ENCODE results near the gene NEURL1. TPM values are rescaled to one million over a fixed set of nuclear protein-coding genes. Genes with fewer than 3 reads are reported as not detected.
A peak's percentile ranks its signal among the peaks of the same experiment; 100 is the strongest.

NEURL1 gene
- polyA plus RNA-seq, 4 donors = 14.6 to 48.6 (median 20.8) TPM

GRCh38 chr10:103457176-103457712, 36.3 kb upstream of the NEURL1 start:
- Histone ChIP-seq H3K27me3 (ENCODE audit: control insufficient read depth in 3 of 3, insufficient read depth in 3 of 3, low read length in 3 of 3) (no peaks in the 10 kb centered on the region), H3K27ac (ENCODE audit: low read depth in 1 of 3, low read length in 2 of 3) (no peak overlapping the region), H3K36me3 (ENCODE audit: control insufficient read depth in 3 of 3, insufficient read depth in 2 of 3, low read depth in 1 of 3, low read length in 3 of 3) (no peaks in the 10 kb centered on the region), H3K4me3 (ENCODE audit: low read depth in 1 of 3, low read length in 3 of 3) (no peak overlapping the region), H3K4me1 (ENCODE audit: control insufficient read depth in 3 of 3, insufficient read depth in 2 of 3, low read depth in 1 of 3, low read length in 2 of 3) (peaks cover 0 to 6% (median 0%) of the 10 kb centered on the region in 3 donors), H3K9me3 (ENCODE audit: control insufficient read depth in 2 of 2, insufficient read depth in 1 of 2, low read depth in 1 of 2, low read length in 1 of 2) (no peaks in the 10 kb centered on the region)
- DNase-seq = no peak
- 66 to 79% (median 78%) methylated on average over 8 of the region's 8 CpGs for WGBS, 3 donors
- FAIRE-seq = no peak

DNA sequence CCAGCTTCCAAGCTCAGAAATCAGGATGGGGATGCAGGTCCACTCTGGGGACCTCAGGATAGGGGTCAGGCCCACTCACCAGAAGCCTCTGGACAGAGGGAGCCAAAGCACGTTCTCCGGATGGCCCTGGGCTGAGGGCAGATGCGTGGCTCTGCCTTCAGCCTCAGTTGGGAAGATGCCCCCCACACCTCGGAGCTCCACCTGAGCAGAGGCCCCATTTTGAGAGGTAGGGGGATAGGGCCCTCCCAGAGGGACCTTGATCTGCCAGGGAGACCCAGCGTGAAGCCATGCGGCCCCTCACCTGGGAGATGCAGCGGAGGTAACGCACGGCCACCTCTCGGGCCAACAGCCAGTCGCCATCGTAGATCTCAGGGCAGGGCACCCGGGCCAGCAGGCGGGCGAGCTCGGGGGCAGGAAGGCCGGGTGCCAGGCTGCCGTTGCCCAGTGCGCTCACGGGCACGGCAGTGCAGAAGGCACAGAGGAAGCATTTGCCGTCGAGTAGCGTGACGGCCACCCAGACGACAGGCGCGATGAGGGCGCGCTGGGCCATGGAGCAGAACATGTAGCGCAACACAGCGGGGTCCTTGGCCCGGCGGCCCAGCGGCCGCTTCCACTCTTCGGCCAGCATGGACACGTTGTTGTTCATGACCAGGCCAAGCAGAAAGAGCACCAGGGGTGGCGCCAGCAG, 35.5 kb upstream of the NEURL1 start:
- FAIRE-seq = no peak
- Histone ChIP-seq H3K4me3 (ENCODE audit: low read depth in 1 of 3, low read length in 3 of 3) (no peak overlapping the region), H3K9me3 (ENCODE audit: control insufficient read depth in 2 of 2, insufficient read depth in 1 of 2, low read depth in 1 of 2, low read length in 1 of 2) (no peaks in the 10 kb centered on the region), H3K36me3 (ENCODE audit: control insufficient read depth in 3 of 3, insufficient read depth in 2 of 3, low read depth in 1 of 3, low read length in 3 of 3) (no peaks in the 10 kb centered on the region), H3K27ac (ENCODE audit: low read depth in 1 of 3, low read length in 2 of 3) (no peak overlapping the region), H3K27me3 (ENCODE audit: control insufficient read depth in 3 of 3, insufficient read depth in 3 of 3, low read length in 3 of 3) (no peaks in the 10 kb centered on the region), H3K4me1 (ENCODE audit: control insufficient read depth in 3 of 3, insufficient read depth in 2 of 3, low read depth in 1 of 3, low read length in 2 of 3) (no peaks in the 10 kb centered on the region)
- WGBS, 3 donors = 94 to 96% (median 96%) methylated on average over 39 of the region's 39 CpGs
- no peak for DNase-seq

GRCh38 chr10:103458720-103459119, 34.8 kb upstream of the NEURL1 start, which contains the start of gene CALHM1:
CALHM1 (minus strand) TSS chr10:103458900; CDS start chr10:103458751, 149 bp downstream.
- H3K9me3 ChIP-seq (ENCODE audit: control insufficient read depth in 2 of 2, insufficient read depth in 1 of 2, low read depth in 1 of 2, low read length in 1 of 2) = no peaks in the 10 kb centered on the region
- peak in 1 of 2 donors; percentile 26 for DNase-seq

DNA sequence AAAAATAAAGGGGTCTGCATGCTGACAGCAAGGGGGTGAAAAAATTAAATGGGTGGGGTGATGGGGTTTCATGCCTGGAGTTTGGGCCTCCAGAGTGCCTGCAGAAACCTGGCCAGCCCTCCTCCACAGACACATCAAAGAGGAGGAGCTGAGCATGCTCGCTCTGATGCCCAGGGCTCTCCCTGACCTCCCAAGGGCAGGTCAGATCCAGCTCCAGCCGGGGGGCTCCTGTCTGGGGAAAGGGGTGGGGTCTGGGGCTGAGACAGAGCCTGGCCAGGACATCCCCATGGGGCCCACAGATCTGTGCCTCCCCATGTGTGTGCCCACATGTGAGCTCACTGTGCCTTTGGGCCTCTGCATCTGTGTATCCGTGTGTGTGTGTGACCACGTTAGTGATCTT, 33.9 kb upstream of the NEURL1 start:
- H3K27me3 ChIP-seq (ENCODE audit: control insufficient read depth in 3 of 3, insufficient read depth in 3 of 3, low read length in 3 of 3) = no peaks in the 10 kb centered on the region
- H3K27ac ChIP-seq (ENCODE audit: low read depth in 1 of 3, low read length in 2 of 3) = no peak overlapping the region
- FAIRE-seq (no peak), DNase-seq (no peak)
- no peaks in the 10 kb centered on the region for H3K9me3 ChIP-seq (ENCODE audit: control insufficient read depth in 2 of 2, insufficient read depth in 1 of 2, low read depth in 1 of 2, low read length in 1 of 2)
- 57 to 64% (median 62%) methylated on average over 4 of the region's 4 CpGs for WGBS, 3 donors
- no peak overlapping the region for H3K4me3 ChIP-seq (ENCODE audit: low read depth in 1 of 3, low read length in 3 of 3)
- no peaks in the 10 kb centered on the region for H3K4me1 ChIP-seq (ENCODE audit: control insufficient read depth in 3 of 3, insufficient read depth in 2 of 3, low read depth in 1 of 3, low read length in 2 of 3)
- no peaks in the 10 kb centered on the region for H3K36me3 ChIP-seq (ENCODE audit: control insufficient read depth in 3 of 3, insufficient read depth in 2 of 3, low read depth in 1 of 3, low read length in 3 of 3)

More at GRCh38 chr10:103458720-103459119, 34.8 kb upstream of the NEURL1 start, which contains the start of gene CALHM1:
- no peaks in the 10 kb centered on the region for H3K4me1 ChIP-seq (ENCODE audit: control insufficient read depth in 3 of 3, insufficient read depth in 2 of 3, low read depth in 1 of 3, low read length in 2 of 3)
- FAIRE-seq = no peak
- H3K27ac ChIP-seq (ENCODE audit: low read depth in 1 of 3, low read length in 2 of 3) = no peak within 1 kb of the TSS
- no peaks in the 10 kb centered on the region for H3K27me3 ChIP-seq (ENCODE audit: control insufficient read depth in 3 of 3, insufficient read depth in 3 of 3, low read length in 3 of 3)
- no peak within 1 kb of the TSS for H3K4me3 ChIP-seq (ENCODE audit: low read depth in 1 of 3, low read length in 3 of 3)
- no peaks in the 10 kb centered on the region for H3K36me3 ChIP-seq (ENCODE audit: control insufficient read depth in 3 of 3, insufficient read depth in 2 of 3, low read depth in 1 of 3, low read length in 3 of 3)
- 48 to 70% (median 54%) methylated on average over 5 to 9 of the region's 9 CpGs for whole genome bisulfite sequencing, 3 donors

DNA sequence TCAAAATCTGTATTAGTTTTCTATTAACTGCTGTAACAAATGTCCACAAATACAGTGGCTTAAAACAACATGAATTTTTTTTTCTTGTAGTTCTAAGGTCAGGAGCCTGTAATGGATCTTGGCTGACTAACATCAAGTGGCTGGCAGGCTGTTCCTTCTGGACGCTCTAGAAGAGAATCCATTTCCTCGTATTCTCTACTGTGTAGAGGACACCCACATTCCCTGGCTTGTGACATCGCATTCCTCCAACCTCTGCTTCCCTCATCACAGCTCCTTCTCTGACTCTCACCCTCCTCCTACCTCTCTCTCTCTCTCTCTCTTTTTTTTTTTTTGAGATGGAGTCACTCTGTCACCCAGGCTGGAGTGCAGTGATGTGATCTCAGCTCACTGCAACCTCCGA, 30.0 kb upstream of the NEURL1 start:
- Histone ChIP-seq H3K4me1 (ENCODE audit: control insufficient read depth in 3 of 3, insufficient read depth in 2 of 3, low read depth in 1 of 3, low read length in 2 of 3) (no peaks in the 10 kb centered on the region), H3K36me3 (ENCODE audit: control insufficient read depth in 3 of 3, insufficient read depth in 2 of 3, low read depth in 1 of 3, low read length in 3 of 3) (no peaks in the 10 kb centered on the region), H3K4me3 (ENCODE audit: low read depth in 1 of 3, low read length in 3 of 3) (no peak overlapping the region), H3K9me3 (ENCODE audit: control insufficient read depth in 2 of 2, insufficient read depth in 1 of 2, low read depth in 1 of 2, low read length in 1 of 2) (no peaks in the 10 kb centered on the region), H3K27ac (ENCODE audit: low read depth in 1 of 3, low read length in 2 of 3) (no peak overlapping the region), H3K27me3 (ENCODE audit: control insufficient read depth in 3 of 3, insufficient read depth in 3 of 3, low read length in 3 of 3) (no peaks in the 10 kb centered on the region)
- DNase-seq = no peak
- no peak for FAIRE-seq
- 68 to 71% (median 69%) methylated on average over 4 of the region's 4 CpGs for WGBS, 3 donors

DNA sequence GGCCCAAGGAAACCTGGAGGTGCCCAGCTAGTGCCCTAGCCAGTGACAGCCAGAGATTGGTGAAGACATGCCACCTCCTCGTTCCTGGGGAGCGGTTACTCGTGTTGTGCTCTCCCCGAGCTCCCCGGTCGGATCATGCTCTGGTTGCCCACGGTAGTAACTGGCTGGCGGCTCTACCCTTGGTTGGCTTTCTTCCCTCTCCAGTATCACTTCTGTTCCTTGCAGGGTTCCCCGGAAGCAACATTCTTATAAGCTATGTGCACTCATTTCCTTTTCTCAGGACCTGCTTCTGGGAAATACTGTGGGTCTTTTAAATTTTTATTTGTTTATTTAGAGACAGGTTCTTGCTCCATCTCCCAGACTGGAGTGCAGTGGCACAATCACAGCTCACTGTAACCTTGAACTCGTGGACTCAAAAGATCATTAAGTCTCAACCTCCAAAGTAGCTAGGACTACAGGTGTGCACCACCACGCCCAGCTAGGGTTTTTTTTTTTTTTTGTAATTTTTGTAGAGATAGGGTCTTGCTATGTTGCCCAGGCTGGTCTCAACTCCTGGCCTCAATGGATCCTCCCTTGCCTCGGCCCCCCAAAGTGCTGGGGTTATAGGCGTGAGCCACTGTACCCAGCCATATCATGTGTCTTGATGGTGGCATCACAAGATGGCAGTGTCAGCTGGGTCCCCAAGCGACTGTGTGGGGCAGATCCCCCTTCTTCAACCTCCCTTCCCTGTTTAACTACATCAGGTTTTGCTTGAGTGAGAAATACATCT, 27.9 kb upstream of the NEURL1 start:
- FAIRE-seq (no peak), DNase-seq (no peak)
- Histone ChIP-seq H3K4me3 (ENCODE audit: low read depth in 1 of 3, low read length in 3 of 3) (no peak overlapping the region), H3K36me3 (ENCODE audit: control insufficient read depth in 3 of 3, insufficient read depth in 2 of 3, low read depth in 1 of 3, low read length in 3 of 3) (no peaks in the 10 kb centered on the region), H3K9me3 (ENCODE audit: control insufficient read depth in 2 of 2, insufficient read depth in 1 of 2, low read depth in 1 of 2, low read length in 1 of 2) (no peaks in the 10 kb centered on the region), H3K27me3 (ENCODE audit: control insufficient read depth in 3 of 3, insufficient read depth in 3 of 3, low read length in 3 of 3) (no peaks in the 10 kb centered on the region), H3K4me1 (ENCODE audit: control insufficient read depth in 3 of 3, insufficient read depth in 2 of 3, low read depth in 1 of 3, low read length in 2 of 3) (no peaks in the 10 kb centered on the region), H3K27ac (ENCODE audit: low read depth in 1 of 3, low read length in 2 of 3) (no peak overlapping the region)
- WGBS, 3 donors = 84 to 90% (median 86%) methylated on average over 14 of the region's 14 CpGs

GRCh38 chr10:103466734-103467133, 26.8 kb upstream of the NEURL1 start:
- H3K27me3 ChIP-seq (ENCODE audit: control insufficient read depth in 3 of 3, insufficient read depth in 3 of 3, low read length in 3 of 3) = no peaks in the 10 kb centered on the region
- no peak for DNase-seq
- H3K36me3 ChIP-seq (ENCODE audit: control insufficient read depth in 3 of 3, insufficient read depth in 2 of 3, low read depth in 1 of 3, low read length in 3 of 3) = no peaks in the 10 kb centered on the region
- no peak overlapping the region for H3K4me3 ChIP-seq (ENCODE audit: low read depth in 1 of 3, low read length in 3 of 3)
- H3K4me1 ChIP-seq (ENCODE audit: control insufficient read depth in 3 of 3, insufficient read depth in 2 of 3, low read depth in 1 of 3, low read length in 2 of 3) = no peaks in the 10 kb centered on the region
- no peaks in the 10 kb centered on the region for H3K9me3 ChIP-seq (ENCODE audit: control insufficient read depth in 2 of 2, insufficient read depth in 1 of 2, low read depth in 1 of 2, low read length in 1 of 2)
- no peak overlapping the region for H3K27ac ChIP-seq (ENCODE audit: low read depth in 1 of 3, low read length in 2 of 3)
- 67 to 77% (median 73%) methylated on average over 3 of the region's 3 CpGs for WGBS, 3 donors
- no peak for FAIRE-seq

- Histone ChIP-seq H3K4me1 (ENCODE audit: control insufficient read depth in 3 of 3, insufficient read depth in 2 of 3, low read depth in 1 of 3, low read length in 2 of 3) (no peaks in the 10 kb centered on the region), H3K27ac (ENCODE audit: low read depth in 1 of 3, low read length in 2 of 3) (no peak overlapping the region), H3K27me3 (ENCODE audit: control insufficient read depth in 3 of 3, insufficient read depth in 3 of 3, low read length in 3 of 3) (no peaks in the 10 kb centered on the region), H3K9me3 (ENCODE audit: control insufficient read depth in 2 of 2, insufficient read depth in 1 of 2, low read depth in 1 of 2, low read length in 1 of 2) (no peaks in the 10 kb centered on the region), H3K4me3 (ENCODE audit: low read depth in 1 of 3, low read length in 3 of 3) (no peak overlapping the region), H3K36me3 (ENCODE audit: control insufficient read depth in 3 of 3, insufficient read depth in 2 of 3, low read depth in 1 of 3, low read length in 3 of 3) (no peaks in the 10 kb centered on the region)
- no peak for FAIRE-seq
- no peak for DNase-seq
- 78 to 93% (median 87%) methylated on average over 7 of the region's 7 CpGs for WGBS, 3 donors
Measured at GRCh38 chr10:103467406-103467805, 26.1 kb upstream of the NEURL1 start.

Measured in small intestine (tissue), 7 donors.